Psoas muscle (tissue), 8 donors: ENCODE measurements around the gene CTBP2. TPM values are rescaled to one million over a fixed set of nuclear protein-coding genes. Genes with fewer than 3 reads are reported as not detected.

Experiments used
- ATAC-seq, 4 donors: fragments of 200-7000 bp; cut with Tn5 transposase; one replicate each; pipeline ENCODE4 v1.9.1; 2020; ENCODE audit warnings: moderate library complexity in 3 of 4, mild to moderate bottlenecking in 2 of 4
- DNase-seq, 2 donors: peaks; one replicate each; pipeline ENCODE4 v3.0.0-alpha.2; 2020
- H3K27ac ChIP-seq: fragments of 200-600 bp; one replicate; pipeline ENCODE4 v1.8.0; 2022
- H3K27me3 ChIP-seq, 3 donors: fragments of 200-600 bp in 1 of 3; one replicate each; pipeline versions ENCODE4 v1.6.1 to v1.8.0; 2013 to 2022; ENCODE audit warnings: low read length in 2 of 3, mild to moderate bottlenecking in 2 of 3, moderate library complexity in 1 of 3; ENCODE audit not compliant: insufficient read depth in 3 of 3
- H3K36me3 ChIP-seq, 2 donors: fragments of 200-600 bp in 1 of 2; one replicate each; pipeline versions ENCODE4 v1.6.1 to v1.8.0; 2013 to 2022; ENCODE audit warnings: low read depth in 1 of 2, mild to moderate bottlenecking in 1 of 2, moderate library complexity in 1 of 2; ENCODE audit not compliant: insufficient read depth in 1 of 2
- H3K4me1 ChIP-seq: fragments of 200-600 bp; one replicate; pipeline ENCODE4 v1.8.0; 2022
- H3K4me3 ChIP-seq: fragments of 200-600 bp; one replicate; pipeline ENCODE4 v1.8.0; 2022; ENCODE audit warnings: mild to moderate bottlenecking
- H3K9me3 ChIP-seq: fragments of 200-600 bp; one replicate; pipeline ENCODE4 v1.8.0; 2022
- CTCF ChIP-seq: fragments of 200-600 bp; IDR thresholded peaks from one replicate; pipeline ENCODE4 v1.8.0; 2022; ENCODE audit warnings: antibody characterized with exemption
- WGBS, 3 donors: extraction: QIAGEN DNeasy Blood & Tissue Kit; methylation state at CpG; one replicate each; pipeline versions ENCODE4 v1.1.6 to v1.1.7; 2013; 5-methylcytosine and 5-hydroxymethylcytosine counted together
- intact Hi-C, 2 donors: fragments of 100-400 bp; cut with DNase I; formaldehyde crosslinking; loops; one replicate each; pipeline versions ENCODE4 v1.11.0 to v1.14.2; 2022
- polyA plus RNA-seq, 3 donors: library from polyadenylated mRNA; stranded (reverse); fragments of 200-250 nt; gene quantifications; one replicate each; pipeline ENCODE4 v1.2.3, GENCODE V29; 2013
- total RNA-seq, 4 donors: library from RNA; stranded (reverse); fragmentation: NEBNext Ultra II Directional in 2 of 4; extraction: Animal tissue kit (Norgen Biotek cat#: 25700) in 2 of 4; gene quantifications; one replicate each; pipeline versions ENCODE4 v1.2.1 to v1.2.4, GENCODE V29; 2021 to 2023
- donor health status: healthy with polysubstance abuse.
- donor health status: DM: no; HTN: no; CAD: no; lungs with moderate emphysema.
- donor health status: Bipolar disorder and iron deficiency.
- donor health status: healthy.
- donor health status: DM: yes; HTN: yes; CAD: no.
- donor health status: DM: no; HTN: no; CAD: no.
- donor health status: DM: no; HTN: no; CAD: no.
- donor health status: DM: yes; HTN: yes; CAD: no.

Gene CTBP2
- total and polyA plus RNA-seq, 7 donors: 14.7 to 49.8 (median 33.0) TPM

GRCh38 chr10:125049216-125049881 lies 111.0 kb downstream of the CTBP2 start:
- no peaks in the 10 kb centered on the region for H3K9me3 ChIP-seq
- H3K27ac ChIP-seq: peak overlapping the region; percentile 30
- no peak for TF ChIP-seq CTCF
- H3K4me3 ChIP-seq: no peak overlapping the region
- intact Hi-C loops: loop anchor here (2.0 to 5.0 kb wide), 2 partner anchors 57 to 293 kb away; no protein-coding TSS in a partner anchor
- no peaks in the 10 kb centered on the region for H3K27me3 ChIP-seq
- 55 to 71% (median 56%) methylated on average over 16 of the region's 16 CpGs for WGBS, 3 donors
- DNase-seq: peak in 1 of 2 donors; percentile 34
- H3K4me1 ChIP-seq: peaks cover 77% of the 10 kb centered on the region
- no peaks in the 10 kb centered on the region for H3K36me3 ChIP-seq
- ATAC-seq: no peak

GRCh38 chr10:125048094-125048864 lies 112.1 kb downstream of the CTBP2 start:
- Histone ChIP-seq H3K27me3 (no peaks in the 10 kb centered on the region), H3K27ac (peak overlapping the region; percentile 11), H3K4me1 (peaks cover 74% of the 10 kb centered on the region), H3K36me3 (no peaks in the 10 kb centered on the region), H3K9me3 (no peaks in the 10 kb centered on the region), H3K4me3 (no peak overlapping the region)
- TF ChIP-seq CTCF: peak; percentile 99
- ATAC-seq (peak; percentile 83 to 91 (median 87)), DNase-seq (peak; percentile 87 to 93)
- 28 to 37% (median 31%) methylated on average over 16 of the region's 16 CpGs for WGBS, 3 donors
- intact Hi-C loops: loop anchor here (2.0 to 5.0 kb wide), 2 partner anchors 56 to 295 kb away; no protein-coding TSS in a partner anchor

GRCh38 chr10:125043841-125044658 lies 116.3 kb downstream of the CTBP2 start:
- peak in 1 of 2 donors; percentile 67 for DNase-seq
- 42 to 64% (median 48%) methylated on average over 17 of the region's 17 CpGs for WGBS, 3 donors
- H3K9me3 ChIP-seq: no peaks in the 10 kb centered on the region

More at GRCh38 chr10:125043841-125044658, 116.3 kb downstream of the CTBP2 start:
- no peaks in the 10 kb centered on the region for H3K27me3 ChIP-seq
- intact Hi-C loops: no loop called here
- peak overlapping the region; percentile 70 for H3K27ac ChIP-seq
- no peak overlapping the region for H3K4me3 ChIP-seq
- ATAC-seq: peak in 3 of 4 donors; percentile 25 to 38 (median 30)
- no peaks in the 10 kb centered on the region for H3K36me3 ChIP-seq
- TF ChIP-seq CTCF: no peak
- H3K4me1 ChIP-seq: peaks cover 56% of the 10 kb centered on the region
